ENCODE data around the gene UNC79. TPM values are rescaled to one million over a fixed set of nuclear protein-coding genes. Genes with fewer than 3 reads are reported as not detected.
"Not testable (repeated sequence)": the region's sequence is repeated elsewhere in the genome, so short reads cannot be mapped to it uniquely, and the experiment has no call there.

Gene UNC79
- 43.6 TPM for total RNA-seq

- no peak for FAIRE-seq
Observed at GRCh38 chr14:93430315-93431035, at the start of gene UNC79. Gene UNC79 (plus strand): TSS chr14:93430939. CDS start chr14:93431030, 91 bp downstream.

GRCh38 chr14:93381644-93382043 lies 49.1 kb upstream of the UNC79 start:
- DNase-seq (ENCODE audit: low spot score in 2 of 2) (no peak), FAIRE-seq (no peak)

More at GRCh38 chr14:93430315-93431035, at the start of gene UNC79:
- DNase-seq (ENCODE audit: low spot score in 2 of 2): peak; percentile 36 to 52

- not testable (repeated sequence) for DNase-seq (ENCODE audit: low spot score in 2 of 2)
- peak; percentile 96 for FAIRE-seq
Observed at GRCh38 chr14:93384256-93384655, 46.5 kb upstream of the UNC79 start.

GRCh38 chr14:93395231-93395630 lies 35.5 kb upstream of the UNC79 start:
- FAIRE-seq (no peak), DNase-seq (ENCODE audit: low spot score in 2 of 2) (no peak)

- no peak for FAIRE-seq
- DNase-seq (ENCODE audit: low spot score in 2 of 2): no peak
Observed at GRCh38 chr14:93396456-93396855, 34.3 kb upstream of the UNC79 start.

- DNase-seq (ENCODE audit: low spot score in 2 of 2): no peak
- FAIRE-seq: no peak
Observed at GRCh38 chr14:93398491-93398890, 32.2 kb upstream of the UNC79 start.

GRCh38 chr14:93402951-93403350 lies 27.8 kb upstream of the UNC79 start:
- FAIRE-seq (no peak), DNase-seq (ENCODE audit: low spot score in 2 of 2) (no peak)

GRCh38 chr14:93410021-93410420 lies 20.7 kb upstream of the UNC79 start:
- DNase-seq (ENCODE audit: low spot score in 2 of 2) (no peak), FAIRE-seq (no peak)

GRCh38 chr14:93410893-93411292 lies 19.8 kb upstream of the UNC79 start:
- DNase-seq (ENCODE audit: low spot score in 2 of 2): no peak
- no peak for FAIRE-seq

GRCh38 chr14:93425136-93425535 lies 5.6 kb upstream of the UNC79 start:
- not testable (repeated sequence) for FAIRE-seq

GRCh38 chr14:93426750-93427149 lies 4.0 kb upstream of the UNC79 start:
- no peak for FAIRE-seq

More at GRCh38 chr14:93425136-93425535, 5.6 kb upstream of the UNC79 start:
- DNase-seq (ENCODE audit: low spot score in 2 of 2): not testable (repeated sequence)

GRCh38 chr14:93431036-93431670 lies 414 bp downstream of the UNC79 start:
- DNase-seq (ENCODE audit: low spot score in 2 of 2) (peak; percentile 27 to 42), FAIRE-seq (no peak)

More at GRCh38 chr14:93426750-93427149, 4.0 kb upstream of the UNC79 start:
- no peak for DNase-seq (ENCODE audit: low spot score in 2 of 2)

- DNase-seq (ENCODE audit: low spot score in 2 of 2): no peak
- FAIRE-seq: no peak
Observed at GRCh38 chr14:93454224-93454623, 23.5 kb downstream of the UNC79 start.

GRCh38 chr14:93456356-93456755 lies 25.6 kb downstream of the UNC79 start:
- FAIRE-seq (no peak), DNase-seq (ENCODE audit: low spot score in 2 of 2) (no peak)

GRCh38 chr14:93458234-93458633 lies 27.5 kb downstream of the UNC79 start:
- DNase-seq (ENCODE audit: low spot score in 2 of 2) (no peak), FAIRE-seq (no peak)

GRCh38 chr14:93462479-93462878 lies 31.7 kb downstream of the UNC79 start:
- FAIRE-seq (no peak), DNase-seq (ENCODE audit: low spot score in 2 of 2) (no peak)

- FAIRE-seq (no peak), DNase-seq (ENCODE audit: low spot score in 2 of 2) (no peak)
Observed at GRCh38 chr14:93464271-93464670, 33.5 kb downstream of the UNC79 start.

GRCh38 chr14:93475471-93475870 lies 44.7 kb downstream of the UNC79 start:
- FAIRE-seq (no peak), DNase-seq (ENCODE audit: low spot score in 2 of 2) (no peak)

- no peak for FAIRE-seq
- DNase-seq (ENCODE audit: low spot score in 2 of 2): no peak
Observed at GRCh38 chr14:93476305-93476704, 45.6 kb downstream of the UNC79 start.

- FAIRE-seq; DNase-seq (ENCODE audit: low spot score in 2 of 2): not testable (repeated sequence)
Observed at GRCh38 chr14:93479074-93479473, 48.3 kb downstream of the UNC79 start.

GRCh38 chr14:93480867-93481266 lies 50.1 kb downstream of the UNC79 start:
- FAIRE-seq (no peak), DNase-seq (ENCODE audit: low spot score in 2 of 2) (no peak)

GRCh38 chr14:93481758-93482157 lies 51.0 kb downstream of the UNC79 start:
- no peak for FAIRE-seq

More at GRCh38 chr14:93481758-93482157, 51.0 kb downstream of the UNC79 start:
- no peak for DNase-seq (ENCODE audit: low spot score in 2 of 2)
